Measurements from ENCODE around the gene BRD9.
"Not testable (repeated sequence)": the region's sequence is repeated elsewhere in the genome, so short reads cannot be mapped to it uniquely, and the experiment has no call there.

The BRD9 gene

GRCh38 chr5:892394-893136 lies at the start of gene BRD9, which contains the start of gene TRIP13:
Gene BRD9 (minus strand): TSS chr5:892801. CDS start chr5:892657, 144 bp downstream.
Gene TRIP13 (plus strand): TSS chr5:892884. CDS start chr5:892999, 115 bp downstream.
- DNase-seq: peak; percentile 92

- DNase-seq: not testable (repeated sequence)
These were observed 48.1 kb upstream of the BRD9 start for GRCh38 chr5:940741-941140.

GRCh38 chr5:939368-939767 lies 46.8 kb upstream of the BRD9 start:
- DNase-seq: no peak

- no peak for DNase-seq
These were observed 44.7 kb upstream of the BRD9 start for GRCh38 chr5:937151-937924.

GRCh38 chr5:936149-937144 lies 43.8 kb upstream of the BRD9 start:
- no peak for DNase-seq

GRCh38 chr5:935510-936084 lies 43.0 kb upstream of the BRD9 start:
- DNase-seq: no peak

- not testable (repeated sequence) for DNase-seq
These were observed 41.9 kb upstream of the BRD9 start for GRCh38 chr5:934381-934967.

- not testable (repeated sequence) for DNase-seq
These were observed 41.4 kb upstream of the BRD9 start for GRCh38 chr5:933951-934350.

- no peak for DNase-seq
These were observed 40.8 kb upstream of the BRD9 start for GRCh38 chr5:933251-933861.

- DNase-seq: no peak
These were observed 40.1 kb upstream of the BRD9 start for GRCh38 chr5:932628-933250.

- DNase-seq: no peak
These were observed 39.6 kb upstream of the BRD9 start for GRCh38 chr5:932151-932627.

GRCh38 chr5:931570-932145 lies 39.1 kb upstream of the BRD9 start:
- DNase-seq: no peak

GRCh38 chr5:930866-931265 lies 38.3 kb upstream of the BRD9 start:
- DNase-seq: no peak

GRCh38 chr5:929596-929995 lies 37.0 kb upstream of the BRD9 start:
- DNase-seq: no peak

- not testable (repeated sequence) for DNase-seq
These were observed 36.6 kb upstream of the BRD9 start for GRCh38 chr5:929182-929581.

GRCh38 chr5:927172-928015 lies 34.8 kb upstream of the BRD9 start:
- no peak for DNase-seq

- DNase-seq: peak; percentile 53
These were observed 34.0 kb upstream of the BRD9 start for GRCh38 chr5:926417-927171.

GRCh38 chr5:923281-923873 lies 30.8 kb upstream of the BRD9 start:
- peak; percentile 88 for DNase-seq

All from hematopoietic multipotent progenitor cell treated with erythropoietin and hydrocortisone succinate and interleukin-3 and kit ligand, for 6 days (in vitro differentiated cells).